ENCODE data around the gene GOLGA7B.

Gene GOLGA7B

GRCh38 chr10:97868134-97868685 lies 18.6 kb downstream of the GOLGA7B start:
- no peak for FAIRE-seq
- no peak for DNase-seq (ENCODE audit: insufficient read length, low spot score)
- TF ChIP-seq CTCF (IDR thresholded peaks at IDR 0.05; ENCODE audit: insufficient read depth, missing control alignments): no peak

GRCh38 chr10:97869091-97870042 lies 19.7 kb downstream of the GOLGA7B start:
- no peak for FAIRE-seq
- peak; percentile 62 for DNase-seq (ENCODE audit: insufficient read length, low spot score)

GRCh38 chr10:97870990-97871389 lies 21.3 kb downstream of the GOLGA7B start:
- no peak for TF ChIP-seq CTCF (IDR thresholded peaks at IDR 0.05; ENCODE audit: insufficient read depth, missing control alignments)
- DNase-seq (ENCODE audit: insufficient read length, low spot score): no peak
- FAIRE-seq: no peak

More at GRCh38 chr10:97869091-97870042, 19.7 kb downstream of the GOLGA7B start:
- peak; percentile 80 for TF ChIP-seq CTCF (IDR thresholded peaks at IDR 0.05; ENCODE audit: insufficient read depth, missing control alignments)

GRCh38 chr10:97873569-97873968 lies 23.9 kb downstream of the GOLGA7B start:
- no peak for TF ChIP-seq CTCF (IDR thresholded peaks at IDR 0.05; ENCODE audit: insufficient read depth, missing control alignments)
- no peak for FAIRE-seq
- no peak for DNase-seq (ENCODE audit: insufficient read length, low spot score)

- no peak for DNase-seq (ENCODE audit: insufficient read length, low spot score)
Measured at GRCh38 chr10:97874332-97874731, 24.7 kb downstream of the GOLGA7B start.

GRCh38 chr10:97875391-97875790 lies 25.7 kb downstream of the GOLGA7B start:
- TF ChIP-seq CTCF (IDR thresholded peaks at IDR 0.05; ENCODE audit: insufficient read depth, missing control alignments): no peak
- FAIRE-seq: no peak
- no peak for DNase-seq (ENCODE audit: insufficient read length, low spot score)

More at GRCh38 chr10:97874332-97874731, 24.7 kb downstream of the GOLGA7B start:
- TF ChIP-seq CTCF (IDR thresholded peaks at IDR 0.05; ENCODE audit: insufficient read depth, missing control alignments): no peak
- no peak for FAIRE-seq

GRCh38 chr10:97876402-97876801 lies 26.8 kb downstream of the GOLGA7B start:
- TF ChIP-seq CTCF (IDR thresholded peaks at IDR 0.05; ENCODE audit: insufficient read depth, missing control alignments): no peak
- DNase-seq (ENCODE audit: insufficient read length, low spot score) (no peak), FAIRE-seq (no peak)

All from D721Med (cell line).